HepG2 (cell line): ENCODE results near the gene SP6.

Source experiments
- CTCF ChIP-seq: sonication (generic); formaldehyde crosslinking; IDR thresholded peaks from 2 replicates; pipeline ENCODE4 v1.5.0; 2020; ENCODE audit warnings: mild to moderate bottlenecking, missing genetic modification reagents, moderate library complexity
- MAX ChIP-seq: IDR thresholded peaks from 2 replicates; pipeline ENCODE4 v1.6.1; 2012; ENCODE audit warnings: inconsistent platforms
- PCBP1 ChIP-seq: fragments of 200-400 bp; formaldehyde crosslinking; IDR thresholded peaks from 2 replicates; pipeline ENCODE4 v1.6.1; 2017; ENCODE audit warnings: mild to moderate bottlenecking, low read depth, low read length, borderline replicate concordance

- TF ChIP-seq MAX (no peak), PCBP1 (no peak), CTCF (CRISPR knock-in tag) (no peak)
These were observed 53.2 kb downstream of the SP6 start for GRCh38 chr17:47797797-47798196.
